K562 (cell line): ENCODE measurements around the gene PLK5. TPM values are rescaled to one million over a fixed set of nuclear protein-coding genes. Genes with fewer than 3 reads are reported as not detected.

ENCODE experiments used
- CBX1 ChIP-seq: sonication (generic); IDR thresholded peaks from 2 replicates; pipeline ENCODE4 v1.6.1; 2016; ENCODE audit warnings: antibody characterized with exemption, low read depth, mild to moderate bottlenecking
- CBX3 ChIP-seq, 2 experiments: IDR thresholded peaks; 1 replicate in 1 of 2; 2 replicates in 1 of 2; pipeline ENCODE4 v1.6.1; 2012; ENCODE audit warnings: inconsistent platforms in 2 of 2, low read length in 2 of 2, borderline replicate concordance in 1 of 2, control low read depth in 1 of 2
- CHD4 ChIP-seq: fragments of 200-600 bp; sonication (generic); IDR thresholded peaks from 3 replicates; pipeline ENCODE4 v1.6.1; 2012; ENCODE audit warnings: low read depth, mild to moderate bottlenecking, mixed read lengths, low read length, inconsistent platforms; ENCODE audit not compliant: insufficient read depth, insufficient replicate concordance, poor library complexity, severe bottlenecking
- CXXC5 ChIP-seq: fragments of 250-450 bp; sonication (Bioruptor Pico); IDR thresholded peaks from 2 replicates; pipeline ENCODE4 v1.8.0; 2022; ENCODE audit warnings: inconsistent platforms, mild to moderate bottlenecking, moderate library complexity
- FOSL1 ChIP-seq: fragments of 200-800 bp; sonication (Bioruptor generic); conservative IDR thresholded peaks from 2 replicates; pipeline ENCODE4 v1.6.1; 2016; ENCODE audit warnings: missing genetic modification characterization, missing compliant biosample characterization
- HDAC1 ChIP-seq, 2 experiments: fragments of 450-650 bp; IDR thresholded peaks; 2 replicates each; pipeline ENCODE4 v1.6.1; 2016 to 2017; ENCODE audit warnings: inconsistent platforms in 1 of 2, mild to moderate bottlenecking in 1 of 2, moderate library complexity in 1 of 2
- HDAC6 ChIP-seq: IDR thresholded peaks from 2 replicates; pipeline ENCODE4 v1.6.1; 2012; ENCODE audit warnings: low read depth, mild to moderate bottlenecking, control low read depth, inconsistent platforms, low read length, moderate library complexity
- SMC3 ChIP-seq: conservative IDR thresholded peaks from 2 replicates; pipeline ENCODE4 v1.6.1; 2011; ENCODE audit warnings: low read depth, low read length, improper control_type of control experiment; ENCODE audit not compliant: insufficient read depth
- THRAP3 ChIP-seq: fragments of 450-650 bp; IDR thresholded peaks from 2 replicates; pipeline ENCODE4 v1.6.1; 2016; ENCODE audit warnings: mild to moderate bottlenecking, inconsistent platforms, borderline replicate concordance
- TSC22D4 ChIP-seq: fragments of 450-650 bp; IDR thresholded peaks from 2 replicates; pipeline ENCODE4 v1.6.1; 2016; ENCODE audit warnings: missing genetic modification characterization, missing biosample characterization, control low read depth
- ZBTB7A ChIP-seq: IDR thresholded peaks from 2 replicates; pipeline ENCODE4 v1.6.1; 2011; ENCODE audit warnings: low read depth, mild to moderate bottlenecking, low read length, moderate library complexity, borderline replicate concordance; ENCODE audit not compliant: control insufficient read depth
- ZNF586 ChIP-seq: fragments of 450-650 bp; formaldehyde crosslinking; conservative IDR thresholded peaks from 2 replicates; pipeline ENCODE4 v1.4.0; 2020; ENCODE audit warnings: mild to moderate bottlenecking, moderate library complexity
- ZNF764 ChIP-seq: fragments of 250-450 bp; sonication (Bioruptor Pico); IDR thresholded peaks from 2 replicates; pipeline ENCODE4 v1.4.0; 2020; ENCODE audit warnings: low read depth, mild to moderate bottlenecking, moderate library complexity
- polyA plus RNA-seq, 8 experiments: library from polyadenylated mRNA; depleted of rRNA in 4 of 8; stranded (reverse) in 5 of 8; unstranded in 3 of 8; fragments of >200 nt; fragmentation: Nextera tagmentation in 2 of 8; fragmentation: Illumina TruSeq in 1 of 8; extraction: Ambion mirVana in 2 of 8; extraction: Trizol in 1 of 8; gene quantifications; 2 replicates each; pipeline versions ENCODE4 v1.2.1 to v1.2.3, GENCODE V29; 2011 to 2014; ENCODE audit warnings: inconsistent platforms in 1 of 8, missing spikeins in 1 of 8
- total RNA-seq, 7 experiments: library from RNA; depleted of rRNA in 6 of 7; stranded (reverse); fragments of >200 nt in 6 of 7; fragmentation: Illumina TruSeq in 2 of 7; extraction: Trizol in 2 of 7; gene quantifications; 2 replicates each; pipeline versions ENCODE4 v1.2.1 to v1.2.3, GENCODE V29; 2011 to 2021; ENCODE audit warnings: low replicate concordance in 1 of 7
- TF ChIP-seq, protein P1 (sequence below): fragments of 450-650 bp; IDR thresholded peaks from 2 replicates; pipeline ENCODE4 v1.6.1; 2016
- TF ChIP-seq, protein P2 (sequence below), 2 experiments: IDR thresholded peaks; 2 replicates each; pipeline ENCODE4 v1.6.1; 2012; ENCODE audit warnings: improper control_type of control experiment in 2 of 2, low read depth in 2 of 2, low read length in 2 of 2, borderline replicate concordance in 1 of 2
- TF ChIP-seq, protein P3 (sequence below): fragments of 200-800 bp; sonication (Bioruptor generic); IDR thresholded peaks from 2 replicates; pipeline ENCODE4 v1.6.1; 2017; ENCODE audit warnings: missing genetic modification characterization, missing compliant biosample characterization
- TF ChIP-seq, protein P4 (sequence below), 3 experiments: fragments of 200-800 bp in 1 of 3; sonication (Bioruptor generic) in 1 of 3; sonication (generic) in 1 of 3; formaldehyde crosslinking in 1 of 3; IDR thresholded peaks; 2 replicates each; pipeline versions ENCODE4 v1.6.1 to v1.8.0; 2016 to 2022; ENCODE audit warnings: mild to moderate bottlenecking in 2 of 3, missing compliant biosample characterization in 2 of 3, missing genetic modification characterization in 2 of 3, missing genetic modification reagents in 1 of 3

The PLK5 gene
- total and polyA plus RNA-seq, 9 of the 15 experiments (the other 6 are each of a cell fraction or from before 2014, with no cell fraction given): 0.04 to 0.23 (median 0.11) TPM; not detected in 5

DNA sequence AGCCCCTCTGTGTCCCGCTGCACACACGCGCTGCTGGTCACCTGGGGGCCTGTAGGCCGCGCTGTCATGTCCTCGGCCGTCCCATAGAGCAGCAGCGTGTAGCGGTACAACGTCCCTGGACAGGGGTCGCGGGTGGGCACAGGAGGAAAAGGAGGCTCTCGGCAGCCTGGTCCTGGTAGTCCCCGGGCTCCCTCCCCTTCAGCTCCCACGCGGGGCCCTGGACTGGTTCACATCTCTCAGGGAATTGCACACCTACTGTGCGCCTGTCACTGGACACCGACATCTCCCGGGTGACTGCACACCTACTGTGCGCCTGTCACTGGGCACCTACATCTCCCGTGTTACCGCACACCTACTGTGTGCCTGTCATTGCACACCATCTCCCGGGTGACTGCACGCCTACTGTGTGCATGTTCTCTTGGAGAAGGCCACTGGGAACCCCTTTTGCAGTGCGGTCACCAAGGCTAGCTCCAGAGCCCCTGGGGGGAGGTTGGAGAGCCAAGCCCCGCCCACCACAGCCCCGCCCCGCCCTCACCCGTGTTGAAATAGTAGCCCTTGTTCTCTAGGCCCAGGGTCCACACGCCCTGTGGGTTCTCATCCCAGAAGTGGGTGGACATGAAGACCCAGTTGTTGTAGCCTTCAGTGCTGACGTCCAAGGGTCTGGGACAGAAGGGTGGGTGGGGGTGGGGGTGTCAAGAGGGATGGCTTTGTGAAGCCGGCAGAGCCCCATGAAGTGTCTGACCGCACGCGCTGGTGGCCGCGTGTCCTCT, 41.3 kb upstream of the PLK5 start (continued):
- TF ChIP-seq, protein P1, sequence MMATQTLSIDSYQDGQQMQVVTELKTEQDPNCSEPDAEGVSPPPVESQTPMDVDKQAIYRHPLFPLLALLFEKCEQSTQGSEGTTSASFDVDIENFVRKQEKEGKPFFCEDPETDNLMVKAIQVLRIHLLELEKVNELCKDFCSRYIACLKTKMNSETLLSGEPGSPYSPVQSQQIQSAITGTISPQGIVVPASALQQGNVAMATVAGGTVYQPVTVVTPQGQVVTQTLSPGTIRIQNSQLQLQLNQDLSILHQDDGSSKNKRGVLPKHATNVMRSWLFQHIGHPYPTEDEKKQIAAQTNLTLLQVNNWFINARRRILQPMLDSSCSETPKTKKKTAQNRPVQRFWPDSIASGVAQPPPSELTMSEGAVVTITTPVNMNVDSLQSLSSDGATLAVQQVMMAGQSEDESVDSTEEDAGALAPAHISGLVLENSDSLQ: peak; percentile 11; the same call in 1 of the 2 replicates
- TF ChIP-seq ZBTB7A: peak; percentile 34; the same call in 1 of the 2 replicates
- TF ChIP-seq, protein P2, sequence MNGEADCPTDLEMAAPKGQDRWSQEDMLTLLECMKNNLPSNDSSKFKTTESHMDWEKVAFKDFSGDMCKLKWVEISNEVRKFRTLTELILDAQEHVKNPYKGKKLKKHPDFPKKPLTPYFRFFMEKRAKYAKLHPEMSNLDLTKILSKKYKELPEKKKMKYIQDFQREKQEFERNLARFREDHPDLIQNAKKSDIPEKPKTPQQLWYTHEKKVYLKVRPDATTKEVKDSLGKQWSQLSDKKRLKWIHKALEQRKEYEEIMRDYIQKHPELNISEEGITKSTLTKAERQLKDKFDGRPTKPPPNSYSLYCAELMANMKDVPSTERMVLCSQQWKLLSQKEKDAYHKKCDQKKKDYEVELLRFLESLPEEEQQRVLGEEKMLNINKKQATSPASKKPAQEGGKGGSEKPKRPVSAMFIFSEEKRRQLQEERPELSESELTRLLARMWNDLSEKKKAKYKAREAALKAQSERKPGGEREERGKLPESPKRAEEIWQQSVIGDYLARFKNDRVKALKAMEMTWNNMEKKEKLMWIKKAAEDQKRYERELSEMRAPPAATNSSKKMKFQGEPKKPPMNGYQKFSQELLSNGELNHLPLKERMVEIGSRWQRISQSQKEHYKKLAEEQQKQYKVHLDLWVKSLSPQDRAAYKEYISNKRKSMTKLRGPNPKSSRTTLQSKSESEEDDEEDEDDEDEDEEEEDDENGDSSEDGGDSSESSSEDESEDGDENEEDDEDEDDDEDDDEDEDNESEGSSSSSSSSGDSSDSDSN (IDR thresholded peaks at IDR 0.05; ENCODE audit: borderline replicate concordance in 1 of 2, low read depth in 2 of 2, low read length in 2 of 2): no peak
- no peak for TF ChIP-seq FOSL1 (tag)
- TF ChIP-seq, protein P3, sequence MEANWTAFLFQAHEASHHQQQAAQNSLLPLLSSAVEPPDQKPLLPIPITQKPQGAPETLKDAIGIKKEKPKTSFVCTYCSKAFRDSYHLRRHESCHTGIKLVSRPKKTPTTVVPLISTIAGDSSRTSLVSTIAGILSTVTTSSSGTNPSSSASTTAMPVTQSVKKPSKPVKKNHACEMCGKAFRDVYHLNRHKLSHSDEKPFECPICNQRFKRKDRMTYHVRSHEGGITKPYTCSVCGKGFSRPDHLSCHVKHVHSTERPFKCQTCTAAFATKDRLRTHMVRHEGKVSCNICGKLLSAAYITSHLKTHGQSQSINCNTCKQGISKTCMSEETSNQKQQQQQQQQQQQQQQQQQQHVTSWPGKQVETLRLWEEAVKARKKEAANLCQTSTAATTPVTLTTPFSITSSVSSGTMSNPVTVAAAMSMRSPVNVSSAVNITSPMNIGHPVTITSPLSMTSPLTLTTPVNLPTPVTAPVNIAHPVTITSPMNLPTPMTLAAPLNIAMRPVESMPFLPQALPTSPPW: peak; percentile 23; the same call in 1 of the 2 replicates
- TF ChIP-seq ZNF586 (CRISPR knock-in tag): no peak
- TF ChIP-seq ZNF764 (CRISPR knock-in tag): no peak
- TF ChIP-seq CXXC5 (CRISPR knock-in tag): no peak
- TF ChIP-seq, protein P4, sequence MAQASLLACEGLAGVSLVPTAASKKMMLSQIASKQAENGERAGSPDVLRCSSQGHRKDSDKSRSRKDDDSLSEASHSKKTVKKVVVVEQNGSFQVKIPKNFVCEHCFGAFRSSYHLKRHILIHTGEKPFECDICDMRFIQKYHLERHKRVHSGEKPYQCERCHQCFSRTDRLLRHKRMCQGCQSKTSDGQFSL (CRISPR knock-in tag; IDR thresholded peaks at IDR 0.05): no peak
- TF ChIP-seq, protein P4 (tag; IDR thresholded peaks at IDR 0.05): 0 out of 4 replicates have a peak, but pooled peaks of 1 of the 2 experiments have one; percentile 30
- 0 out of 2 replicates have a peak, but pooled peaks have one; percentile 48 for TF ChIP-seq CBX1
- TF ChIP-seq HDAC6: no peak
- TF ChIP-seq CBX3 (IDR thresholded peaks at IDR 0.05; ENCODE audit: borderline replicate concordance in 1 of 2, low read length in 2 of 2): peak in 1 of 2 experiments; percentile 34; a peak in 1 of 3 replicates
- TF ChIP-seq CHD4: peak; percentile 87
- TF ChIP-seq HDAC1 (IDR thresholded peaks at IDR 0.05): peak; percentile 59 to 77; a peak in 3 of 4 replicates
- 0 out of 2 replicates have a peak, but pooled peaks have one; percentile 34 for TF ChIP-seq THRAP3
- TF ChIP-seq TSC22D4 (tag): no peak
- no peak for TF ChIP-seq SMC3
